CMK (cell line): Measurements from ENCODE around the gene DDR2.

Experiments
- DNase-seq: peaks from one replicate; pipeline ENCODE4 v3.0.0-alpha.2; 2010; ENCODE audit warnings: low read depth

Gene DDR2

DNA sequence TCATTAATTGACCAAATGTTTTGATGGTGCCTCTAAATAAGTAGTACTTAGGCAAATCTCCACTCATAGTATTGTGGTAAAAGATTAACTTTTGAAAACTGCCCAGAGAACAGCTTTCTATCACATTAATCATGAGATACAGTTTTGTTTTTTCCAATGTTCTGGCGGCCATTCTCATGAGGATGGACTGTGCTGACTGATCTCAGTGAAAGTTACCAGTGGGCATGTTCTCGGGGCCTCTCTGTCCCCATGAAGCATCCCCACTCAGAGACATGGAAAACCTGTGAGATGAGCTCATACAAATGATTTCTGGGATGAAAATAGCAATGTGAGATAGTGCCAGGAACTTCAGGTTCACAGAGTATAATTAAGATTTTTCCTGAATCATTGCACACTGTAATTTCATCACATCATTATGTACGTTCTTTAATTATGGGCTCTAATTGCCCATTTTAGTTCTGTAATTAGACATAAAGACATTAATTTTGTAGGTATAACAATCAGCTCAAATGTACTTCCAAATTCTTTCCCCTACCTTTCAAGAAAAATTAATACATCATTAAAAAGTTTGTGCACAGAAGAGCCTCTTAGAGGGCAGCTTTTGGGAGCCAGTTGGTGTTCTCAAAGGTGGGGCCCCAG lies 40.5 kb downstream of the DDR2 start:
- DNase-seq, result no peak

DNA sequence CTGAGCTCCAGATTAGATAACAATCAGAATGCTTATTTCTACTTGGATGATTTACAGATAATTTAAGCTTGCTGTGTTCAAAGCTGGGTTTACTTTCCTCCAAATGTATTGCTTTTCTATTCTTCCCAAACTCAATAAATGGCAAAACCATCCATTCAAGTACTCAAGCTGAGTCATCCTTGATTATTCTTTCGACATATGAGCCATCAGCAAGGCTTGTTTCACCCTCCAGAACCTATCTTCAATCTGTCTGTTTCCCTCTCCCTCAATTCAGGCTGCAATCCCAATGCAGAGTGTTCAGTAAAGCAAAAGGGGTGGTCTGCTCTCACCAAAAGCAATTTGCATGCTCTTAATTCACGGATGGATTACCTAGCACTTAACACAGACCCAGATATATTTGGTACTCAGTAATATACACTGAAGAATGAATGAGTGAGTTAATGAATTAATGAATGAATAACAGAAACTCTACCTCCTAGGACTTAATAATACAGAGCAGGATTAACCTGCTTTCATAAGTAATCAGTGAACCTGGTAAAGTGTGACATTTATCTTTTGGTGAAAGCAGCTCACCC lies 41.9 kb downstream of the DDR2 start:
- no peak for DNase-seq

GRCh38 chr1:162676087-162676486 lies 43.8 kb downstream of the DDR2 start:
- DNase-seq, result no peak

DNA sequence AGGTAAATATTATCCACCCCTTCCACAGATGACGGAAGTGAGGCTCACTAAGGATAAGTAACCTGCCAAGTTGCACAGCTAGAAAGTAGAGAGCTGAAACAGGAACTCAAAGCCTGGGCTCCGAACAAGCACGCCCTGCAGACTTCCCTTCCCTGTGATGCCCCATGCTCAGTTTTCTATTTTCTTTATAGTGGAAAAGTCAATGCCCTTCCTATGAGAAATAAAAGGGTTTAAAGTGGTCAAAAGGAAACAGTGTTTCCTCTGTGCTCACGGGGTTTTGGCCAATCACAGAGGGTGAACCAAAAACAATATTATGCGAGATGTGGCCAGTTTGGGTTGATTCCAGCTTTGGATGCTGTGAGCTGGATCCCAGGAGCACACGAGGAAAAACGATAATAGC lies 44.5 kb downstream of the DDR2 start:
- no peak for DNase-seq

- DNase-seq, result no peak
Measured at GRCh38 chr1:162677607-162678371, 45.5 kb downstream of the DDR2 start.

DNA sequence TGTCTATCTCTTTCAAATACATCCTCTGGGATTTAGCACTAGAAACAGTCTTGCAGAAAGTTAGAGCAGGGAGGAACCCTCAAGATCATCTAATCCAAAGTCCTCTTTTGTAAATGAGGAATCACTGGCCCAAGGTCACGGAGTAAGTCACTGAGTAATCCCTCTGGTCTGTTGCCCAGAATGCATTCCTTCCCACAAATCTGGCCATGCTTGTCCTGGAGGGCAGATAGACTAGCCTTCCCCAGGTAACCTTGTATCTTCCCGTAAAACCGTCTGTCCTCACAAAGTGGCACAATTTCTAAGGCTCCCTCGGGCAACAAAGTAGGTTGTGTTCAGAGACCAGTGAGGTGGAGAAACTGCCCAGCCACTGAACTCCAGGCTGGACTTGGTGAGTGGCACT lies 46.2 kb downstream of the DDR2 start:
- no peak for DNase-seq

GRCh38 chr1:162679298-162679697 lies 47.0 kb downstream of the DDR2 start:
- DNase-seq, result no peak

GRCh38 chr1:162680419-162681121 lies 48.3 kb downstream of the DDR2 start:
- no peak for DNase-seq

- no peak for DNase-seq
Measured at GRCh38 chr1:162681122-162681436, 48.8 kb downstream of the DDR2 start.

- DNase-seq, result no peak
Measured at GRCh38 chr1:162682013-162682419, 49.8 kb downstream of the DDR2 start.

DNA sequence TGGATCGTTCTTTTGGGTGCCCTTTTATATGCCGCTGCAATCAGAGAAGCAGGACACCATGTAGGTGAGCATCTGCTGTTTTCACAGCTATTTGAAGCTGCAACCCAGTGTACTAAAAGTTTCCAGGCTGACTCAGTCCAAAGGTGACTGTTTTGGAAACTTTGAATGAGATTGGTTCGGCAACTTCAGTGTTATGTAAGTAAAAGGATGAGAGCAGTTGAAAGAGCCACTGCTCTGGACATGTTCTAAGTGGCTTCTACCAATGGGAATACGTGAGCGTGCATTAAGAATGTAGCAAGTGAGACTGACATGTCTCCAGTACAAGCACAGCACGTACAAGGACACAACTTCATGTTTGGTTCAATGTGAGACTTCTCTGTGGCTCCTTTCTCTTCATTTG lies 55.6 kb downstream of the DDR2 start:
- DNase-seq, result no peak

DNA sequence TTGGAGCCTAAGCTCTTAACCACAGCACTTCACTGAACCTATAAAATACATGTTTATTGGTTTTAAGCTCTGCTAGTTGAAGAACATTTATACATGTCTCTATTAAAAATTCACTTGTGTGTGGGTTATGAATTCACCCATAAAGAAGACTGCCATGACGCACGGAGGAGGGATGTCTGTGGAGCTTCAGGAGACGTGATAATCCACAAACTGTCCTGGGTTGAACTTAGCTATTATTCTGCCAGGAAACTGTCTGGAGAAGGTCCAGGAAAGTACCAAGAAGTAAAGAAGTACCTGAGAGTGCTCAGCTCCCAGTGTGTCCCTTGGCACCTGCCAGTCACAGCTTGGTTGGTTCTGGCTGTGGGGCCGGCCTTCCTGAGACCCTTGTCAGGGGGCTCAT lies 56.3 kb downstream of the DDR2 start:
- DNase-seq, result no peak

DNA sequence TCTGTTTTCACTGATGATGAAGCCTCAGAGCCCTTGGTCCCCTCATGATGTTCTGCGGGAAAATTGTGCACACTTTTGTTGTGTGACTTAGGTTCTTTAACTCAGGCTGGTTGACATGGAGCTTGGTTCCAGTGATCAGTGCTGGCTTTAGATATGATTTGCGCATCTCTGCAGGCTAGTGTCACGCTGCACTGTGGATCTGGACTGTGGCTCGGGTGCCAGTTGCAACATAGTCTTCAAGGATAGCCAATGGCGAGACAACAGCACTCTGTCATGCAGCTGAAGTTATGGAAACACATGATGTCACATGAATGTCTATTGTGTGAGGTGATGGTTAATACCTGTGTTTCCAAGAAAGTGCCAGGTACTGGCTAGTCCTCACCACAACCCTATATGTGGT lies 56.7 kb downstream of the DDR2 start:
- no peak for DNase-seq

DNA sequence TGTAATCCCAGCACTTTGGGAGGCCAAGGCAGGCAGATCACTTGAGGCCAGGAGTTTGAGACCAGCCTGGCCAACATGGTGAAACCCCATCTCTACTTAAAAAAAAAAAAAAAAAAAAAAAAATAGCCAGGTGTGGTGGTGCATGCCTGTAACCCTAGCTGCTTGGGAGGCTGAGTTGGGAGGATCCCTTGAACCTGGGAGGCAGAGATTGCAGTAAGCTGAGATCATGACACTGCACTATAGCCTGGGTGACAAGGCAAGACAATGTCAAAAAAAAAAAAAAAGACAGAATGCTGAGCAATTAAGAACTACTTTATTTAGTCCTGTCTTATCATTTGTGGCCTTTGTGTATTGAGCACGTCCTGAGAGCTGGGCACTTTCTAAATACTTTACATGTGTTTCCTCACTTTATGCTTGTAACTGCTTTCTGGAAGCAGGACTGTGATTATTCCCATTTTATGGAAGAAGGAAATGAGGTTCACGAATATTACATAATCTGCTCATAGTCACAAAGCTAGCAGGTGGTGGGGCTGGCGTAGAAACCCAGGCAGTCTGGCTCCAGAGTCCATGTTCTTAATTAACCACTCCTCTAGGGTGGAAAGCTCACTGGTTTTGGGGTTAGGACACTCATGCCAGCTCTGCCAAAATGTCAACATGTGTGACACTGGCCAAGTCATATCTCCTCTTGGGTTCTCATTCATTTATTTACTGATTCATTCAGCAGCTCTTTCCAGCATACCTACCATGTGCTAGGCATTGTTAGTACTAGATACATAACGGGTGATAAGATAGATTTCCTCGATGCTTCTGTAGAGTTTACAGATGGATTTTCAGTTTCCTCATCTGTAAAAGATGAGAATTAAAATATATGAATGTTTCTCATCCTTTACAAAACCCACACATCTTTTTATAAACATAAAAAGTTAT lies 57.7 kb downstream of the DDR2 start:
- no peak for DNase-seq

DNA sequence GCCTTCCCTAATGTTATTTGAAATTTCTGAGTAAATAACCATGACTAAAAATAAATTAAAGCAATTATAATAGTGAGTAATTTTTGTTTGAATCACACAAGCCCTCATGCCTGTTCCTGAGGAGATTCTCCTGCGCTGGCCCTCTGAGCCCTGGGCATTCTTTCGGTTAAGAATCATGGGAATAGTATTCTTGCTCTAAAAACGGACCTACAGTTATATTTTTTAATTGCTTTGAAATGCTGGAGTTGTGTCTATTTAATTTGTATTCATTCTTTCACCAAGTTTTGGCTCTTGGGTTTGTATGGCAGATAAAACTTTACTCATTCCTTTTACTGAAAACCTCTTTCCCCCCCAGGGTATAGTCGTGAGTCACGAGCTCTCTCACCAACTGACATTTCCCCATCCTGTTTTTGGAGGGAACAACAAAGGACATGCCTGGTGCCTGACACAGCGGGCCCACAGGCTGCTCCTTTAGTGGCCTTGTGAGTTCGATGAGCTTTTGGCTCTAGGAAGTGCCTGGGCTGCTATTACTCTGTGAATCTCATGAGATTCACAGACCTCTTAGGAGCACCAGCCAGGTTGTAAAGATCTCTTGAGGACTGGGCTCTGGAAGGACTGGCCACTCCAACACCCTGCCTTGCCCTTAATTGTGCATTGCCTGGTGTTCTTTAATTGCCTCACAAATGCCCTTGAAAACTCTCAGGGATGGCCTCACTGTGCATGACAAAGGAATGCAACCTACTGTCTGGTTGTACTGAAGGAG lies 58.6 kb downstream of the DDR2 start:
- no peak for DNase-seq

- DNase-seq, result no peak
Measured at GRCh38 chr1:162691999-162692575, 59.8 kb downstream of the DDR2 start.

DNA sequence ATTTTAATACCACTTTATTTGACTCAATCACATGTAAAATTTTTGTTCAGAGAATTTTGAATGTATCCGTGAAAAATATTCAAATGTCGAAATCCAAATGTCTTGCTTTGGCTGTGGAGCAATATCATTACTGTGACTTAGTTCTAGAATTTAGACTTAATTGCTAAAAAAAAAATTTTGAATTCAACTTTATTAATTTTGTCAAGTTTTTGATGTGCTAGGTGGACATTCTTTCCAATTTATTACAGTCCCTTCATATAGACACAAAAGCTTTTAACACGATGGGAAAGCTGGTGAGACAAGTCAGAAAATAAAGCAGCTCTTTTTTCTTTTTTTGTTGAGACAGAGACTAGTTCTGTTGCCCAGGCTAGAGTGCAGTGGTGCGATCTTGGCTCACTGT lies 62.6 kb downstream of the DDR2 start:
- no peak for DNase-seq

DNA sequence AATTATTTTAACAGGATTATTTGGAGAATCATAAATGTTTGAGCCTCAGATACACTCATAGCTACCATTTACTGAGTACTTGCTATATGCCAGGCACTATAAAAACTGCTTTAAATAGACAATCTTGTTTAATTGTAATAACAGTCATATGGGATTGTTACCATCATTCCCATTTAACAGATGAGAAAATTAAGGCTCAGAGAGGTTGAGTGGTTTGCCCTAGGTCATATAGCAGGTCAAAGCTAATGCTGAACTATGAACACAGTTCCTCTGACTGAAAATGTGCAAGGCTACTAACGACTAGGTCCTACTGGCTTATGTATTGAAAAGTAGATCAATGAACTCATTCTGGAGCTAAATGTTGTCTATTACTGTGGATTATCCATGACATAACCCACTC lies 63.4 kb downstream of the DDR2 start:
- no peak for DNase-seq

DNA sequence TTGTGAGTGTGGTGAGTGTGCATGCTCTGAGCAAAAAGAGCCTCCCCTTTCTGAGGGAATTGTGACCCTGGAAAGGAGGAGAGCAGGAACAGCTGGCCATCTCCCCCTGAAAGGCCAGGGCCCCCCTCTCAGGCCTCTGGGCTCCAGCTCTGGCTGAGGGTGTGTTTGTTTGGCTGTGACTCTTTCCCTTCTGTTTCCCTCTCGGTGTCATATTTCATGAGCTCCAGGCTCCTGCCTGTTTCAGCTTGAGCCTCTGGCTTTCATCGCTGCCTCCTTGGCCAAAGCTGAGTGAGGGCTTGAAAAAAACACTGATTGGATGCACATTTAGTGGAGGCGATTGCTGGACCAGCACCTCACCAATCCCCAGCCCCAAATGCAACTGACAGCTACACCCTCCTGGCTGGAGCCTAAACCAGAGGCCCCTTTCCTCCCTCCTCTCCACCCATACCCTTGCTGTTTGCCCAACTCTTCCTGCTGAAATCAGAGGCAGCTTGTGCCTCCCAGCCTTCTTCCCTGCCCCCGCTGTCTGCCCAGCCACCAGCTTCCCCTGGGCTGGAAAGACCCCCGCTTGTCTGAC lies 64.1 kb downstream of the DDR2 start:
- no peak for DNase-seq

GRCh38 chr1:162697140-162697895 lies 65.1 kb downstream of the DDR2 start:
- no peak for DNase-seq
